GM19240 (cell line): ENCODE measurements around the gene ADAM11.

ENCODE experiments used
- DNase-seq: peaks from one replicate; pipeline ENCODE4 v3.0.0; 2011; ENCODE audit warnings: low spot score; ENCODE audit not compliant: insufficient read length

ADAM11 gene

DNA sequence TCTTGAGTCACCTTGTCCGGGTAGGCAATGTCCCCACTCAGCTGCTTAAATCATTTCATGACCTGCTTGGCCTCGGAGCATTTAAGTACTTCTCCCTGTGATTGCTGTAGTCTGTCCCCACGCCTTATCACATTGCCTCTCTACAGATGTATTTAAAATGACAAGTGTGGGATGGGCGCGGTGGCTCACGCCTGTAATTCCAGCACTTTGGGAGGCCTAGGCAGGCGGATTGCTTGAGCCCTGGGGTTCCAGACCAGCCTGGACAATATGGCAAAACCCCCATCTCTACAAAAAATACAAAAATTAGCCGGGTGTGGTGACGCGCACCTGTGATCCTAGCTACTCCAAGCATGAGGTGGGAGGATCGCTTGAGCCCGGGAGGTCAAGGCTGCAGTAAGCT lies 72.6 kb downstream of the ADAM11 start:
- DNase-seq: no peak
